HCT116 (cell line): ENCODE results near the gene CD59. TPM values are rescaled to one million over a fixed set of nuclear protein-coding genes. Genes with fewer than 3 reads are reported as not detected.

Experiments used
- ATAC-seq: fragments of 200-7000 bp; cut with Tn5 transposase; 2 replicates; pipeline ENCODE4 v1.9.1; 2020; ENCODE audit warnings: mild to moderate bottlenecking, moderate library complexity
- BruUV-seq: library from RNA; stranded (reverse); fragments of 400-500 nt; replicated peaks from 2 replicates; lab custom pipeline; 2021; lab: Mats Ljungman, UMichigan
- CTCF ChIA-PET: fragments of 300-600 bp; sonication (Branson Sonifier 250); formaldehyde crosslinking; loops from one replicate; lab custom pipeline; 2021; ENCODE audit warnings: antibody characterized with exemption; lab: Charles Lee
- POLR2A ChIA-PET: fragments of 300-600, 350-600 bp; sonication (Branson Sonifier 250); formaldehyde crosslinking; loops from one replicate; lab custom pipeline; 2021; ENCODE audit warnings: antibody characterized with exemption; lab: Charles Lee
- RAD21 ChIA-PET, 2 experiments: fragments of 300-600 bp; sonication (Branson Sonifier 250); formaldehyde crosslinking; loops; one replicate each; lab custom pipeline; 2023; ENCODE audit warnings: low total read pairs in 2 of 2; ENCODE audit not compliant: uncharacterized antibody in 2 of 2, unreplicated experiment in 2 of 2, low non-redundant PET in 1 of 2; lab: Charles Lee
- DNase-seq: peaks from one replicate; pipeline ENCODE4 v3.0.0-alpha.2; 2010; ENCODE audit warnings: low read depth, low spot score
- H2AFZ ChIP-seq: fragments of 200-600 bp; shearing (Covaris generic), sonication (generic); 2 replicates; pipeline ENCODE4 v1.6.1; 2017; ENCODE audit warnings: low read depth, mixed run types, mixed read lengths, antibody characterized with exemption, low read length; ENCODE audit not compliant: poor library complexity, severe bottlenecking
- H3K27ac ChIP-seq: 2 replicates; pipeline ENCODE4 v1.5.1; 2012; ENCODE audit warnings: low read depth, low read length
- H3K27me3 ChIP-seq: fragments of 200-600 bp; sonication (generic); 2 replicates; pipeline ENCODE4 v1.6.1; 2016; ENCODE audit warnings: mixed run types, low read length, mixed read lengths; ENCODE audit not compliant: insufficient read depth
- H3K36me3 ChIP-seq, 2 experiments: fragments of 200-500 bp in 1 of 2; fragments of 200-600 bp in 1 of 2; sonication (Bioruptor generic) in 1 of 2; sonication (generic) in 1 of 2; 2 replicates each; pipeline versions ENCODE4 v1.5.1 to v1.6.1; 2014 to 2016; ENCODE audit warnings: low read length in 2 of 2, inconsistent platforms in 1 of 2, mixed read lengths in 1 of 2, mixed run types in 1 of 2; ENCODE audit not compliant: insufficient read depth in 2 of 2, control insufficient read depth in 1 of 2
- H3K4me1 ChIP-seq, 2 experiments: fragments of 200-600 bp in 1 of 2; sonication (generic) in 1 of 2; 2 replicates each; pipeline versions ENCODE4 v1.5.1 to v1.6.1; 2012 to 2017; ENCODE audit warnings: low read length in 2 of 2, inconsistent platforms in 1 of 2, mild to moderate bottlenecking in 1 of 2, mixed read lengths in 1 of 2, mixed run types in 1 of 2, moderate library complexity in 1 of 2; ENCODE audit not compliant: insufficient read depth in 2 of 2, control insufficient read depth in 1 of 2
- H3K4me2 ChIP-seq: fragments of 200-600 bp; sonication (generic); 2 replicates; pipeline ENCODE4 v1.6.1; 2017; ENCODE audit warnings: mixed run types, low read length, mixed read lengths
- H3K4me3 ChIP-seq, 2 experiments: fragments of 200-600 bp in 1 of 2; sonication (generic) in 1 of 2; replicated peaks in 1 of 2; 2 replicates each; pipeline ENCODE4 v1.5.1; 2011 to 2016; ENCODE audit warnings: low read length in 2 of 2, control low read depth in 1 of 2, low read depth in 1 of 2, mild to moderate bottlenecking in 1 of 2, mixed read lengths in 1 of 2, mixed run types in 1 of 2
- H3K79me2 ChIP-seq: fragments of 200-600 bp; sonication (generic); 2 replicates; pipeline ENCODE4 v1.6.1; 2017; ENCODE audit warnings: mild to moderate bottlenecking, mixed run types, low read length, moderate library complexity, mixed read lengths; ENCODE audit not compliant: insufficient read depth
- H3K9ac ChIP-seq: fragments of 200-600 bp; sonication (generic); 2 replicates; pipeline ENCODE4 v1.6.1; 2016; ENCODE audit warnings: low read length, mixed read lengths
- H3K9me2 ChIP-seq: fragments of 200-600 bp; sonication (generic), shearing (Covaris generic); 2 replicates; pipeline ENCODE4 v1.6.1; 2017; ENCODE audit warnings: mixed run types, mild to moderate bottlenecking, moderate library complexity; ENCODE audit not compliant: insufficient read depth
- H3K9me3 ChIP-seq, 2 experiments: fragments of 200-500 bp in 1 of 2; fragments of 200-600 bp in 1 of 2; sonication (Bioruptor generic) in 1 of 2; sonication (generic) in 1 of 2; 2 replicates each; pipeline ENCODE4 v1.6.1; 2014 to 2017; ENCODE audit warnings: low read length in 2 of 2, mixed read lengths in 2 of 2, inconsistent platforms in 1 of 2, low read depth in 1 of 2, mild to moderate bottlenecking in 1 of 2, mixed run types in 1 of 2, moderate library complexity in 1 of 2; ENCODE audit not compliant: control insufficient read depth in 1 of 2, insufficient read depth in 1 of 2
- H4K20me1 ChIP-seq: fragments of 200-600 bp; sonication (generic), shearing (Covaris generic); 2 replicates; pipeline ENCODE4 v1.6.1; 2017; ENCODE audit warnings: mixed run types, mild to moderate bottlenecking, moderate library complexity; ENCODE audit not compliant: insufficient read depth
- CBX3 ChIP-seq: IDR thresholded peaks from 2 replicates; pipeline ENCODE4 v1.6.1; 2012; ENCODE audit warnings: low read depth
- CEBPB ChIP-seq: IDR thresholded peaks from 2 replicates; pipeline ENCODE4 v1.6.1; 2012; ENCODE audit warnings: low read depth
- EGR1 ChIP-seq: IDR thresholded peaks from 2 replicates; pipeline ENCODE4 v1.6.1; 2012; ENCODE audit warnings: low read depth
- ELF1 ChIP-seq: IDR thresholded peaks from 2 replicates; pipeline ENCODE4 v1.6.1; 2012; ENCODE audit warnings: low read depth, borderline replicate concordance
- EZH2 ChIP-seq: fragments of 200-600 bp; sonication (generic); IDR thresholded peaks from 2 replicates; pipeline ENCODE4 v1.6.1; 2017; ENCODE audit warnings: antibody characterized with exemption, mixed run types
- JUND ChIP-seq: IDR thresholded peaks from 2 replicates; pipeline ENCODE4 v1.6.1; 2012
- MAX ChIP-seq: IDR thresholded peaks from 2 replicates; pipeline ENCODE4 v1.6.1; 2012
- POLR2A ChIP-seq: IDR thresholded peaks from 2 replicates; pipeline ENCODE4 v1.7.0; 2011; ENCODE audit warnings: borderline replicate concordance; ENCODE audit not compliant: insufficient read depth, insufficient read length; ENCODE audit errors: extremely low read depth
- POLR2AphosphoS5 ChIP-seq: IDR thresholded peaks from 2 replicates; pipeline ENCODE4 v1.6.1; 2011; ENCODE audit warnings: mild to moderate bottlenecking, low read depth, low read length, moderate library complexity
- RAD21 ChIP-seq: IDR thresholded peaks from 2 replicates; pipeline ENCODE4 v1.6.1; 2012; ENCODE audit warnings: low read depth, mild to moderate bottlenecking
- SIN3A ChIP-seq: IDR thresholded peaks from 2 replicates; pipeline ENCODE4 v1.6.1; 2012; ENCODE audit warnings: low read depth
- SP1 ChIP-seq: IDR thresholded peaks from 2 replicates; pipeline ENCODE4 v1.6.1; 2012; ENCODE audit warnings: low read depth
- TCF7L2 ChIP-seq: IDR thresholded peaks from 2 replicates; pipeline ENCODE4 v1.7.0; 2011; ENCODE audit warnings: borderline replicate concordance, inconsistent platforms; ENCODE audit not compliant: insufficient read depth, insufficient read length; ENCODE audit errors: extremely low read depth
- YY1 ChIP-seq: IDR thresholded peaks from 2 replicates; pipeline ENCODE4 v1.6.1; 2011; ENCODE audit warnings: low read length, low read depth, moderate library complexity, mild to moderate bottlenecking; ENCODE audit not compliant: insufficient replicate concordance; ENCODE audit errors: extremely low read depth
- ZFX ChIP-seq: fragments of 450-650 bp; IDR thresholded peaks from 2 replicates; pipeline ENCODE4 v1.6.1; 2017
- intact Hi-C: fragments of 100-400 bp; cut with micrococcal nuclease; formaldehyde crosslinking; loops from 2 replicates; pipeline ENCODE4 v1.10.0; 2022
- total RNA-seq: library from RNA; stranded (reverse); gene quantifications from one replicate; pipeline ENCODE4 v1.2.1, GENCODE V29; 2021; ENCODE audit not compliant: unreplicated experiment
- TF ChIP-seq, protein P1 (sequence below): IDR thresholded peaks from 2 replicates; pipeline ENCODE4 v1.6.1; 2012
- TF ChIP-seq, protein P2 (sequence below): IDR thresholded peaks from 2 replicates; pipeline ENCODE4 v1.6.1; 2011; ENCODE audit warnings: mild to moderate bottlenecking, low read length, moderate library complexity; ENCODE audit not compliant: insufficient replicate concordance; ENCODE audit errors: extremely low read depth

Gene CD59
- total RNA-seq, 1 experiment from 2014 or later = 122 TPM

- POLR2A ChIA-PET = interaction anchor here (0.9 to 1.2 kb wide), 2 partner anchors 9 to 18 kb away, joined by 3 to 5 read pairs; partner anchors contain the start of gene CD59
- peaks cover 3% of the 10 kb centered on the region; the same call in 1 of the 2 replicates for H4K20me1 ChIP-seq
- RAD21 ChIA-PET = no interaction called here
These were observed 17.8 kb downstream of the CD59 start for GRCh38 chr11:33718440-33718839.

More at GRCh38 chr11:33718440-33718839, 17.8 kb downstream of the CD59 start:
- H3K9me2 ChIP-seq = no peaks in the 10 kb centered on the region
- H3K9ac ChIP-seq = no peak overlapping the region
- CTCF ChIA-PET = no interaction called here
- no peak overlapping the region for H3K27ac ChIP-seq
- ATAC-seq = no peak
- peaks cover 12 to 22% of the 10 kb centered on the region in 2 experiments; a peak in 3 of 4 replicates for H3K36me3 ChIP-seq
- no peak overlapping the region for H3K4me2 ChIP-seq
- no peak overlapping the region for H3K4me3 ChIP-seq
- no peak for DNase-seq
- H2AFZ ChIP-seq = no peak overlapping the region
- no TSS peak for BruUV-seq
- no peak for TF ChIP-seq JUND
- no peak for TF ChIP-seq SP1
- no peak for TF ChIP-seq RAD21
- TF ChIP-seq ZFX = no peak
- no peak for TF ChIP-seq ELF1
- no peak for TF ChIP-seq EGR1
- no peak for TF ChIP-seq TCF7L2
- no peak for TF ChIP-seq CEBPB
- TF ChIP-seq MAX = no peak
- TF ChIP-seq, protein P1, sequence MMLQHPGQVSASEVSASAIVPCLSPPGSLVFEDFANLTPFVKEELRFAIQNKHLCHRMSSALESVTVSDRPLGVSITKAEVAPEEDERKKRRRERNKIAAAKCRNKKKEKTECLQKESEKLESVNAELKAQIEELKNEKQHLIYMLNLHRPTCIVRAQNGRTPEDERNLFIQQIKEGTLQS = no peak
- no peak for TF ChIP-seq POLR2A
- no peak for TF ChIP-seq EZH2
- no peak for TF ChIP-seq SIN3A
- TF ChIP-seq, protein P2, sequence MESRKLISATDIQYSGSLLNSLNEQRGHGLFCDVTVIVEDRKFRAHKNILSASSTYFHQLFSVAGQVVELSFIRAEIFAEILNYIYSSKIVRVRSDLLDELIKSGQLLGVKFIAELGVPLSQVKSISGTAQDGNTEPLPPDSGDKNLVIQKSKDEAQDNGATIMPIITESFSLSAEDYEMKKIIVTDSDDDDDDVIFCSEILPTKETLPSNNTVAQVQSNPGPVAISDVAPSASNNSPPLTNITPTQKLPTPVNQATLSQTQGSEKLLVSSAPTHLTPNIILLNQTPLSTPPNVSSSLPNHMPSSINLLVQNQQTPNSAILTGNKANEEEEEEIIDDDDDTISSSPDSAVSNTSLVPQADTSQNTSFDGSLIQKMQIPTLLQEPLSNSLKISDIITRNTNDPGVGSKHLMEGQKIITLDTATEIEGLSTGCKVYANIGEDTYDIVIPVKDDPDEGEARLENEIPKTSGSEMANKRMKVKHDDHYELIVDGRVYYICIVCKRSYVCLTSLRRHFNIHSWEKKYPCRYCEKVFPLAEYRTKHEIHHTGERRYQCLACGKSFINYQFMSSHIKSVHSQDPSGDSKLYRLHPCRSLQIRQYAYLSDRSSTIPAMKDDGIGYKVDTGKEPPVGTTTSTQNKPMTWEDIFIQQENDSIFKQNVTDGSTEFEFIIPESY = no peak
- TF ChIP-seq YY1 = no peak
- no peak for TF ChIP-seq CBX3
- no peak for TF ChIP-seq POLR2AphosphoS5
- peaks cover 63% of the 10 kb centered on the region for H3K79me2 ChIP-seq
- no peaks in the 10 kb centered on the region for H3K27me3 ChIP-seq
- peaks cover 9 to 21% of the 10 kb centered on the region in 2 experiments for H3K4me1 ChIP-seq
- intact Hi-C loops = no loop called here
- H3K9me3 ChIP-seq = no peaks in the 10 kb centered on the region
